H9 (cell line): Measurements from ENCODE around the gene TFB1M. TPM values are rescaled to one million over a fixed set of nuclear protein-coding genes. Genes with fewer than 3 reads are reported as not detected.

Source experiments
- DNase-seq: peaks from one replicate; pipeline ENCODE4 v3.0.0-alpha.2; 2017
- H2AFZ ChIP-seq: one replicate; pipeline ENCODE4 v1.6.1; 2013; ENCODE audit warnings: mild to moderate bottlenecking, low read length, control low read depth, moderate library complexity
- H2AK5ac ChIP-seq: 2 replicates; pipeline ENCODE4 v1.6.1; 2013; ENCODE audit warnings: low read length, control low read depth, mixed read lengths; ENCODE audit not compliant: insufficient read length
- H2BK120ac ChIP-seq: one replicate; pipeline ENCODE4 v1.6.1; 2013; ENCODE audit warnings: low read depth, mild to moderate bottlenecking, low read length, control low read depth, inconsistent platforms; ENCODE audit not compliant: poor library complexity, severe bottlenecking
- H2BK12ac ChIP-seq: 2 replicates; pipeline ENCODE4 v1.6.1; 2013; ENCODE audit warnings: low read length, control low read depth, mixed read lengths, low read depth; ENCODE audit not compliant: insufficient read length
- H2BK15ac ChIP-seq: 2 replicates; pipeline ENCODE4 v1.6.1; 2013; ENCODE audit warnings: low read depth, low read length, control low read depth
- H2BK20ac ChIP-seq: one replicate; pipeline ENCODE4 v1.6.1; 2013; ENCODE audit warnings: low read depth, mild to moderate bottlenecking, low read length, control low read depth, inconsistent platforms; ENCODE audit not compliant: poor library complexity, severe bottlenecking
- H2BK5ac ChIP-seq: 2 replicates; pipeline ENCODE4 v1.6.1; 2013; ENCODE audit warnings: low read length, control low read depth, mixed read lengths; ENCODE audit not compliant: insufficient read length
- H3K14ac ChIP-seq: 2 replicates; pipeline ENCODE4 v1.6.1; 2013; ENCODE audit warnings: low read length, control low read depth; ENCODE audit not compliant: insufficient read depth
- H3K18ac ChIP-seq: 2 replicates; pipeline ENCODE4 v1.6.1; 2013; ENCODE audit warnings: low read depth, mild to moderate bottlenecking, mixed read lengths, low read length, control low read depth; ENCODE audit not compliant: insufficient read length
- H3K23ac ChIP-seq: 2 replicates; pipeline ENCODE4 v1.6.1; 2013; ENCODE audit warnings: low read length, control low read depth, mixed read lengths, low read depth; ENCODE audit not compliant: insufficient read length
- H3K23me2 ChIP-seq: 2 replicates; pipeline ENCODE4 v1.6.1; 2013; ENCODE audit warnings: low read depth, mild to moderate bottlenecking, mixed read lengths, low read length, control low read depth; ENCODE audit not compliant: insufficient read length, poor library complexity, severe bottlenecking
- H3K27ac ChIP-seq: 2 replicates; pipeline ENCODE4 v1.5.1; 2013; ENCODE audit warnings: low read length, control low read depth, mixed read lengths, low read depth; ENCODE audit not compliant: insufficient read length
- H3K27me3 ChIP-seq: 2 replicates; pipeline ENCODE4 v1.6.1; 2013; ENCODE audit warnings: low read length, control low read depth, inconsistent platforms; ENCODE audit not compliant: insufficient read depth
- H3K4ac ChIP-seq: 2 replicates; pipeline ENCODE4 v1.6.1; 2013; ENCODE audit warnings: low read depth, mild to moderate bottlenecking, control low read depth, inconsistent platforms, low read length, moderate library complexity
- H3K4me1 ChIP-seq: 2 replicates; pipeline ENCODE4 v1.6.1; 2013; ENCODE audit warnings: low read length, control low read depth, inconsistent platforms; ENCODE audit not compliant: insufficient read depth
- H3K4me2 ChIP-seq: 2 replicates; pipeline ENCODE4 v1.6.1; 2013; ENCODE audit warnings: low read length, control low read depth, mixed read lengths; ENCODE audit not compliant: insufficient read length, insufficient read depth
- H3K56ac ChIP-seq: 2 replicates; pipeline ENCODE4 v1.6.1; 2013; ENCODE audit warnings: low read depth, mild to moderate bottlenecking, mixed read lengths, low read length, control low read depth; ENCODE audit not compliant: insufficient read length
- H3K79me1 ChIP-seq: 2 replicates; pipeline ENCODE4 v1.6.1; 2013; ENCODE audit warnings: low read depth, mild to moderate bottlenecking, moderate library complexity, low read length, control low read depth, inconsistent platforms; ENCODE audit not compliant: insufficient read depth, poor library complexity, severe bottlenecking
- H3K79me2 ChIP-seq: 2 replicates; pipeline ENCODE4 v1.6.1; 2013; ENCODE audit warnings: low read length, control low read depth, inconsistent platforms; ENCODE audit not compliant: insufficient read depth
- H3K9ac ChIP-seq: 2 replicates; pipeline ENCODE4 v1.6.1; 2013; ENCODE audit warnings: low read length, control low read depth, mixed read lengths; ENCODE audit not compliant: insufficient read length; ENCODE audit errors: extremely low read depth
- H3K9me3 ChIP-seq: one replicate; pipeline ENCODE4 v1.6.1; 2013; ENCODE audit warnings: low read depth, low read length, inconsistent platforms; ENCODE audit not compliant: control insufficient read depth
- H3T11ph ChIP-seq: one replicate; pipeline ENCODE4 v1.6.1; 2013; ENCODE audit warnings: mild to moderate bottlenecking, low read length, control low read depth, inconsistent platforms
- H4K20me1 ChIP-seq: one replicate; pipeline ENCODE4 v1.6.1; 2013; ENCODE audit not compliant: control insufficient read depth, insufficient read length, insufficient read depth
- H4K5ac ChIP-seq: 2 replicates; pipeline ENCODE4 v1.6.1; 2013; ENCODE audit warnings: low read depth, mild to moderate bottlenecking, mixed read lengths, low read length, control low read depth; ENCODE audit not compliant: insufficient read length
- H4K8ac ChIP-seq: replicated peaks from 2 replicates; pipeline ENCODE4 v1.6.1; 2013; ENCODE audit warnings: low read length, control low read depth, mixed read lengths, low read depth; ENCODE audit not compliant: insufficient read length
- H4K91ac ChIP-seq: 2 replicates; pipeline ENCODE4 v1.6.1; 2013; ENCODE audit warnings: low read depth, mild to moderate bottlenecking, moderate library complexity, mixed read lengths, low read length, control low read depth; ENCODE audit not compliant: insufficient read length
- H3K27ac Mint-ChIP-seq, 3 experiments: 2 replicates in 2 of 3; 3 replicates in 1 of 3; pipeline ENCODE4 v1.8.0; 2020 to 2021; ENCODE audit warnings: mixed read lengths in 3 of 3, mild to moderate bottlenecking in 1 of 3, moderate library complexity in 1 of 3
- H3K27me3 Mint-ChIP-seq: 2 replicates; pipeline ENCODE4 v1.8.0; 2021; ENCODE audit warnings: low read depth, mild to moderate bottlenecking, moderate library complexity, mixed read lengths
- H3K36me3 Mint-ChIP-seq, 3 experiments: 2 replicates in 2 of 3; 3 replicates in 1 of 3; pipeline ENCODE4 v1.8.0; 2020 to 2021; ENCODE audit warnings: low read depth in 3 of 3, mixed read lengths in 3 of 3; ENCODE audit not compliant: insufficient read depth in 1 of 3
- H3K4me1 Mint-ChIP-seq, 2 experiments: 2 replicates each; pipeline ENCODE4 v1.8.0; 2020; ENCODE audit warnings: mixed read lengths in 2 of 2
- H3K4me3 Mint-ChIP-seq, 2 experiments: 2 replicates in 1 of 2; 3 replicates in 1 of 2; pipeline ENCODE4 v1.8.0; 2020 to 2021; ENCODE audit warnings: mild to moderate bottlenecking in 2 of 2, mixed read lengths in 2 of 2, moderate library complexity in 1 of 2
- H3K9me3 Mint-ChIP-seq, 2 experiments: 2 replicates in 1 of 2; 3 replicates in 1 of 2; pipeline ENCODE4 v1.8.0; 2020; ENCODE audit warnings: mild to moderate bottlenecking in 2 of 2, mixed read lengths in 2 of 2, moderate library complexity in 1 of 2
- WGBS: extraction: QIAGEN DNeasy Blood & Tissue Kit; methylation state at CpG from one replicate; pipeline ENCODE4 v1.1.7; 2013; ENCODE audit warnings: missing lambda C conversion rate, low lambda C conversion rate, mixed read lengths; ENCODE audit not compliant: insufficient read length; ENCODE audit errors: extremely low coverage; 5-methylcytosine and 5-hydroxymethylcytosine counted together
- total RNA-seq: library from RNA; stranded (reverse); gene quantifications from 2 replicates; pipeline ENCODE4 v1.2.1, GENCODE V29; 2021
- TF ChIP-seq, protein P1 (sequence below): fragments of 200-600 bp; sonication (generic); conservative IDR thresholded peaks from 3 replicates; pipeline ENCODE4 v1.8.0; 2021; ENCODE audit warnings: antibody characterized with exemption, mild to moderate bottlenecking

TFB1M gene
- total RNA-seq, 1 experiment from 2014 or later: 28.6 TPM

DNA sequence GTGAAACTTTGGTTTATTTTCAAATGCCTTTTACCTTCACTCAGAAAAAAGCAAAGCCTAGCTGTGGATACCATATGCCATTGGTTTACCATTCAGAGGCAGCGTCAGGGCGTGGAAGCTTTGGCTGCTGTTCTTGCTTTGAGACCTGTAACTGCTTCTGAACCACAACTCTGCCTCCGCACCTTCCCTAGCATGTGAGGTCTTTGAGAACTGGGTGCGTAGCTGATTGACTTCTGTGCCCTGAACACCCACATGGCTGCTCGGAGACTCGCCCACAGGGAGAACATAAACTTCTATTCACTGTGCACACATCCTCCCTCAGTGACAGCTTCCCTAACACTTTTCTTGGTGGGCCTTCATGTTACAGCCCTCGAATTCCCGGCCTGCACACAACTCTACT, 61.7 kb downstream of the TFB1M start:
- H3K36me3 Mint-ChIP-seq: peaks cover 16 to 65% (median 58%) of the 10 kb centered on the region in 3 experiments; a peak in 6 of 7 replicates
- H2BK15ac ChIP-seq: no peak overlapping the region
- 0 out of 2 replicates have a peak, but pooled peaks cover 2% of the 10 kb centered on the region for H3K4me1 ChIP-seq
- H3K27me3 Mint-ChIP-seq: no peaks in the 10 kb centered on the region
- H3K4ac ChIP-seq: no peak overlapping the region
- no peak overlapping the region for H3K23ac ChIP-seq
- no peak overlapping the region for H3K27ac ChIP-seq
- no CpG with 5 or more reads among the region's 8 CpGs for WGBS
- no peak overlapping the region for H2BK12ac ChIP-seq
- H2AFZ ChIP-seq: no peak overlapping the region
- TF ChIP-seq, protein P1, sequence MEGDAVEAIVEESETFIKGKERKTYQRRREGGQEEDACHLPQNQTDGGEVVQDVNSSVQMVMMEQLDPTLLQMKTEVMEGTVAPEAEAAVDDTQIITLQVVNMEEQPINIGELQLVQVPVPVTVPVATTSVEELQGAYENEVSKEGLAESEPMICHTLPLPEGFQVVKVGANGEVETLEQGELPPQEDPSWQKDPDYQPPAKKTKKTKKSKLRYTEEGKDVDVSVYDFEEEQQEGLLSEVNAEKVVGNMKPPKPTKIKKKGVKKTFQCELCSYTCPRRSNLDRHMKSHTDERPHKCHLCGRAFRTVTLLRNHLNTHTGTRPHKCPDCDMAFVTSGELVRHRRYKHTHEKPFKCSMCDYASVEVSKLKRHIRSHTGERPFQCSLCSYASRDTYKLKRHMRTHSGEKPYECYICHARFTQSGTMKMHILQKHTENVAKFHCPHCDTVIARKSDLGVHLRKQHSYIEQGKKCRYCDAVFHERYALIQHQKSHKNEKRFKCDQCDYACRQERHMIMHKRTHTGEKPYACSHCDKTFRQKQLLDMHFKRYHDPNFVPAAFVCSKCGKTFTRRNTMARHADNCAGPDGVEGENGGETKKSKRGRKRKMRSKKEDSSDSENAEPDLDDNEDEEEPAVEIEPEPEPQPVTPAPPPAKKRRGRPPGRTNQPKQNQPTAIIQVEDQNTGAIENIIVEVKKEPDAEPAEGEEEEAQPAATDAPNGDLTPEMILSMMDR: no peak
- no peak overlapping the region for H4K91ac ChIP-seq
- H3K9me3 ChIP-seq: no peaks in the 10 kb centered on the region
- H4K8ac ChIP-seq: no peak overlapping the region
- no peak overlapping the region for H4K5ac ChIP-seq
- H3K4me3 Mint-ChIP-seq: no peak overlapping the region
- H2BK120ac ChIP-seq: no peak overlapping the region
- H4K20me1 ChIP-seq: no peaks in the 10 kb centered on the region
- H3K27ac Mint-ChIP-seq: peak overlapping the region; percentile 74 to 99 (median 84); a peak in 6 of 7 replicates
- H3K56ac ChIP-seq: no peak overlapping the region
- no peak overlapping the region for H3T11ph ChIP-seq
- H3K18ac ChIP-seq: no peak overlapping the region
- H3K27me3 ChIP-seq: no peaks in the 10 kb centered on the region
- peaks cover 31 to 32% of the 10 kb centered on the region in 2 experiments for H3K4me1 Mint-ChIP-seq
- no peaks in the 10 kb centered on the region for H3K79me2 ChIP-seq
- H3K23me2 ChIP-seq: no peaks in the 10 kb centered on the region
- H3K79me1 ChIP-seq: no peaks in the 10 kb centered on the region
- no peak overlapping the region for H3K9ac ChIP-seq
- H3K14ac ChIP-seq: no peak overlapping the region
- no peak for DNase-seq
- no peak overlapping the region for H3K4me2 ChIP-seq
- H2AK5ac ChIP-seq: no peak overlapping the region
- no peaks in the 10 kb centered on the region for H3K9me3 Mint-ChIP-seq
- H2BK20ac ChIP-seq: no peak overlapping the region
- H2BK5ac ChIP-seq: no peak overlapping the region
